OCI-M1 (cell line): ENCODE data around the gene IPMK.

Experiments
- DNase-seq: peaks from one replicate; lab custom pipeline; 2025; lab: John Stamatoyannopoulos, UW

The IPMK gene

DNA sequence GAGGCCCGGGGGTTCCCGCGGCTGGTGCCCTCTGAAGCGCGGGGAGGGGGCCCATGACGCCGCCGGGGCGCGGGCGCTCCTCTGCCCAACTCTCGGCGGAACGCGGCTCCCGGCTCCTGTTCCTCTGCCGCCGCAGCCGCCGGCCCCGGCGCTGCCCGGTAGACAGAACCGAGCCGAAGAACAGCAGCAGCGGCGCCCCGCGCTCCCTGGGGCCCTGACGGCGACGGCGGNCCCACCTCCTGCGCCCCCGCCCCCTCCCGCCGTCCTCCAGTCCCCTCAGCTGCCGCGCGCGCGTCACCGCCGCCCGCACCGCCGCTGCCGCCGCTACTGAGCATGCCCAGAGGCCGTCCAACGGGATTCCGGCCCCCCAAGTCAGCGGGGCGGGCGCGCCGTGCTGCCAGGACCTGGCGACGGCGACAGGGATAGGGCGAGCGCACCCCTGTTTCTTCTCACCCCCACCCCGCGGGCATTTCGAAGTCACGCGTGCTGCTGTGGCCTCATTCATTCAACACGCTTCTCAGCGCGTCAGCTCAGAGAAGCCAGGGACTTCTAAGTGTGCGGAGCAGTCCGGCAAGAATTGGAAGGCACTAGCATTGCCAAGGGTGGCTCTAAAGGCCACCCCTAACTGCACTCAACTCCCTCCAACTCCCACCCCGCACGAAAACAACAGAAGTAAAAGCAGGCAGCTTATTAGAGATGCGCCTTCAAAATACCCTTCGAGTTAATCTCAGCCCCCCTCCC is at the start of gene IPMK:
Gene IPMK (minus strand): TSS at position 182 of the 741 bp plus-strand sequence. CDS start 283 bp downstream, outside the sequence.
- DNase-seq: peak; percentile 95

DNA sequence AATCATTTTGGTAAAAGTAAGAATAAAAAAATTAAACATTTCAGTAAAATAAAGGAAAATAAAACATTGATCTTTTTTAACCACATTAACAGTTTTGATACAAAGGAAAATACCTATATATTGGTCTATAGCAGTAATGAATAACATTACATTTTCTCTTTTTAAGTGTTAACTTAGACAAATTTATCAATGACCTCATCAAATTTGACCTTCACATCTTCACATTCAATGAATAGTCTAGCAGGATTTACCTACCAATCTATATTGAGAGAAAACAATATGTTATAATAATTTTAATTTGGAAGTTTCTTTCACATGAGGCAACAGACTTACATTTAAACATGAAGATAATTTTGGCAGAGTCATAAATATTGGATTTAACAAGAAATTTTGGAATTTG is 49.2 kb upstream of the IPMK start:
- DNase-seq: no peak

GRCh38 chr10:58311026-58311425 is 43.3 kb upstream of the IPMK start:
- no peak for DNase-seq

GRCh38 chr10:58307676-58308075 is 40.0 kb upstream of the IPMK start:
- DNase-seq: no peak

- no peak for DNase-seq
Observed at GRCh38 chr10:58305821-58306220, 38.1 kb upstream of the IPMK start.

- no peak for DNase-seq
Observed at GRCh38 chr10:58304099-58304633, 36.5 kb upstream of the IPMK start.

DNA sequence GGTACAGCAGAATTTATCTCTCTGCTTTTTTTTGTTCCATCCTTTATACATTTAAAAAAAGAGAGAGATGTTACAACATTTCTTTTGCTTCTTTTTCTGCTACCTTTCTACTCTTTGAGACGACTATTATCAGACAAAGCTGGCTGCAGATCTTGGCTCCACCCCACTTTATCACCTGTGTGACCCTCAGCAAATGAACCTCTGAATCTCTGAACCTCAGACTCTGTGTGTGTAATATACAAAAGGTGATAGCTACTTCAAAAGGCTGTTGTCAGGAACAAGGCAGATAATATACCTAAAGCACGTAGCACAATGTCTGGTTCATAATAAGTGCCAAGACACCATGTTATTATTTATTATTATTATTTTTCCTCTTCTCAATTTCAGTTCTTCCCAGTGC is 34.6 kb upstream of the IPMK start:
- DNase-seq: no peak

DNA sequence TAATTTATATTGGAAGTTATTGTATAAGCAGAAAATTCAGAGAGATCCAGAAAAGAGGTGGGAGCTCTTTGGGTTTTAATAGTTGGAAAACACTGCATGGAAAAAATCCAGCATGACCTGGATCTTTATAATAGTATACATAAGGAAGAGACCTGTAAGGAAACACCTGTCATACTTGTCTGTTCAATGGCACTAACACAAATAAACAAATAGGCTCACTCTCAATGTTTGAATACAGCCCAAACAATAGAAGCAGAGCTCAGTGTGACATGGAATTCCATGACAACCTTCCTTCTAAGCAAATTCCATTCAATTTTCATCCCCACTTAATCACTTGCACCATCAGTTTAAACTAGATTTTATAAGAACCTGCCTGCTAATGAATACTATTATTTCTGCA is 33.0 kb upstream of the IPMK start:
- no peak for DNase-seq

GRCh38 chr10:58299580-58299979 is 31.9 kb upstream of the IPMK start:
- DNase-seq: peak; percentile 91

DNA sequence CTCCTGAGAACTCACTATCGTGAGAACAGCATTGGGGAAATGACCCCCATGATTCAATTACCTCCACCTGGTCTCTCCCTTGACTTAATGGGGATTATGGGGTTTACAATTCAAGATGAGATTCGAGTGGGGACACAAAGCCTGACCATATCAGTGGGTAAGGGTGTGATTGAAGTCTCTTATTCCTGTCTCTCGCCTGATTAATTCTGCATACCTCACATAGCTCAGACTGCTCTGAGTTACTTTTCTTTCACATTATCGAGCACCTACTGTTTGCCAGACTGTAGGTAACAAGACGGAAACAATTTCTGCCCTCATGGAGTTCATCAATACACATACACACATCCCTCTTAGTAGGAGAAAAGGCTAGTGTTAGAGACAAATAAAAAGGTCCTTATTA is 26.3 kb upstream of the IPMK start:
- DNase-seq: no peak

- peak; percentile 87 for DNase-seq
Observed at GRCh38 chr10:58291538-58292174, 24.0 kb upstream of the IPMK start.

DNA sequence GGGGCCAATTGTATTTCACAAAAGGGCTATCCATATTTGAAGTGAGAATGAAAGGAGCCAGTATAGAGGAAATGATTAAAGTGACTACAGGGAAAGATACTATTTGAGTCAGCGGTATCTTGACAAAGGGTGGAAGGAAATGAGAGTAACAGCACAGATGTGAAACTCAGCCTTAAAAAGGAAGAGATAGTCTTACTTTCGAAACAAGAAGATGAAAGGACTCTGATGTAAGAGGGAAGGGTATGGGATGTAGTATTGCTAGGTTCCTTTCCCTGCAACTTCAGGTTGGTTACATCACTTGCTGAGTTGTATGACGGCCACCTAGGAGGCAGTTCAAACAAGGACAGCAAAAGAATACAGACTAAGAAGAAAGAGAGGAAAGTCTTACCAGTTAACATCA is 14.9 kb upstream of the IPMK start:
- no peak for DNase-seq

DNA sequence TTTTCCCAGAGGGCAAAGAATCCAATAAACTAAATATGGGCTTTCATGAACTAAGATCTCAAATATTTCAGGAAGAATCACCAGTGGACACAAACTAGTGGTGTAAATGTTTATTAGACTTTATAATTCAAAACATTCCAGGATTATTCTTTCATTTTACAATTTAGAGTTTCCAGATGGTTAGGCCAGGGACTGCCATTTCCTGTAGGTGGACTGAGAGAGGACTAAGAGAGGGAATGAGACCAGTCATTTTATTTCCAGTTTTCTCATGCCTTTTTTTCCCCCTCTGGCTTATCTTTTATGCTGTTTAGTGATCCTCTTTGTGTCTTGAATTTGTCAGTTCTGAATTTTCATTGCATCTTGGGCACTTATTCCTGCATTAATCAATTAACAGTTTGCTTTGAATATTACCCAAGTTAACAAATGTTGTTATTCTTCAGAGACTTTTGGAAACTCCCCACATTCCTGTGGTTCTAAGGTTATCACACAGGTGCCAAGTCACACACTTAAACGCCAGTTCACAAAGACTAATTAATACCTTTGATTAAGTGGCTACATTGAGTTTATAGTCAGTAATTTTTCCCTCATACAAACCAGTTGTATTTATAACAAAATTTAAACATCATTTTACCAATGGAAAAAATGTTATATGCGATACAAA is 13.5 kb upstream of the IPMK start:
- DNase-seq: no peak

GRCh38 chr10:58280477-58280876 is 12.8 kb upstream of the IPMK start:
- DNase-seq: no peak

- no peak for DNase-seq
Observed at GRCh38 chr10:58278962-58279307, 11.2 kb upstream of the IPMK start.

DNA sequence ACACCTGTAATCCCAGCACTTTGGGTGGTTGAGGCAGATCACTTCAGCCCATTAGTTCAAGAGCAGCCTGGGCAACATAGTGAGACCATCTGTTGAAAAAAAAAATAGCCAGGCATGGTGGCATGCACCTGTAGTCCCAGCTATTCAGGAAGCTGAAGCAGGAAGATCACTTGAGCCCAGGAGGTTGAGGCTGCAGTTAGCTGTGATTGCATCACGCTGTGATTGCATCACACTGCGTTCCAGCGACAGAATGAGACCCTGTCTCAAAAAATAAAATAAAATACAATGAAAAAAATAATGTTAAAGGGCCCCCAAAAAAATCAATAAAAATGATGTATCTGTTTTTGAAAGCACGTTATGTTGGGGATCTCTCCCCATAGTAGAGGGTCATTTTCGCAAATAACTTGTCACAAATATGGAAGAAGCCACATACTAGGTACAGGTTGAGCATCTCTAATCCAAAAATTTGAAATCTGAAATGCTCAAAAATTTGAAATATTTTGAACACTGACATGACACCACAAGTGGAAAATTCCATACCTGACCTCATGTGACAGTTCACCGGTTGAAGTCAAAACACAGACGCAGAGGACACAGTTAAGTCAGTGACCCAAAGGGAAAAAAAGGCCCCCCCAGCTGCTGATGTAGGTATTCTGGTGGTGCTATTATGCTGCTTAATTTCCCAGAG is 10.7 kb upstream of the IPMK start:
- no peak for DNase-seq

DNA sequence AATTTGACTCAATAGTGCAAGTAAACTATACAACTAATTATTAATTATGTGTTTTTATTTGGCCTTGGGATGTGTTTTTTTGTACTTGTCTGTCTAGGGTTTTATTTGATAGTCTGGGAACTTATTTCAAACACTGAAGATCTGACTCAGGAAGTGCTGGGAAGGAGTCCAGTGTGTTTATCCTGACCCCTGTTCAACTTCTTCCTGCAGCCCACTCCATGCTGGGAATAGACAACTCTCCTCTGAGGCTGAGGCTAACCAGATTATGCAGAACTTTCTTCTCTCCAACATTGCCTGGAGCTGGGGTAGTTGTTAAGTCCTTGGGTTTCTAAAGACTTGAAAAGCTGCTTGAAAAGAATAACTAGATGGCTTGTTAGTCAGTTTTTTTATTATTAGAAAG is 8.2 kb upstream of the IPMK start:
- DNase-seq: no peak

GRCh38 chr10:58275261-58275660 is 7.6 kb upstream of the IPMK start:
- no peak for DNase-seq

GRCh38 chr10:58269782-58270290 is 2.1 kb upstream of the IPMK start:
- DNase-seq: no peak

GRCh38 chr10:58268946-58269781 is 1.5 kb upstream of the IPMK start, which contains the start of gene CISD1:
Gene CISD1 (plus strand): TSS chr10:58269162. CDS start chr10:58269274, 112 bp downstream.
- peak; percentile 99 for DNase-seq

- no peak for DNase-seq
Observed at GRCh38 chr10:58268454-58268945, 806 bp upstream of the IPMK start.
